GM19023 (cell line): Measurements from ENCODE around the gene XPR1.
"Not testable (repeated sequence)": the region's sequence is repeated elsewhere in the genome, so short reads cannot be mapped to it uniquely, and the experiment has no call there.

Source experiments
- ATAC-seq: cut with Tn5 transposase; IDR thresholded peaks from one replicate; pipeline ENCODE4 v1.9.1; 2021; ENCODE audit warnings: mild to moderate bottlenecking, moderate library complexity; ENCODE audit not compliant: unreplicated experiment

Gene XPR1

DNA sequence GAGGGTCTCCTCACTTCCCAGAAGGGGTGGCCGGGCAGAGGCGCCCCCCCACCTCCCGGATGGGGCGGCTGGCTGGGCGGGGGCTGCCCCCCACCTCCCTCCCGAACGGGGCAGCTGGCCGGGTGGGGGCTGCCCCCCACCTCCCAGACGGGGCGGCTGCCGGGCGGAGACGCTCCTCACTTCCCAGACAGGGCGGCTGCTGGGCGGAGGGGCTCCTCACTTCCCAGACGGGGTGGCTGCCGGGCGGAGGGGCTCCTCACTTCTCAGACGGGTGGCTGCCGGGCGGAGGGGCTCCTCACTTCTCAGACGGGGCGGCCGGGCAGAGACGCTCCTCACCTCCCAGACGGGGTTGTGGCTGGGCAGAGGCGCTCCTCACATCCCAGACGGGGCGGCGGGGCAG lies 78.9 kb downstream of the XPR1 start:
- ATAC-seq = not testable (repeated sequence)

DNA sequence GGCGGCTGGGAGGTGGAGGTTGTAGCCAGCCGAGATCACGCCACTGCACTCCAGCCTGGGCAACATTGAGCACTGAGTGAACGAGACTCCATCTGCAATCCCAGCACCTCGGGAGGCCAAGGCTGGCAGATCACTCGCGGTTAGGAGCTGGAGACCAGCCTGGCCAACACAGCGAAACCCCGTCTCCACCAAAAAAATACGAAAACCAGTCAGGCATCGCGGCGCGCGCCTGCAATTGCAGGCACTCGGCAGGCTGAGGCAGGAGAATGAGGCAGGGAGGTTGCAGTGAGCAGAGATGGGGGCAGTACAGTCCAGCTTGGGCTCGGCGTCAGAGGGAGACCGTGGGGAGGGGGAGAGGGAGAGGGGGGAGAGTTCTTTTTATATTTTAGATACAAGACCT lies 79.4 kb downstream of the XPR1 start:
- not testable (repeated sequence) for ATAC-seq

DNA sequence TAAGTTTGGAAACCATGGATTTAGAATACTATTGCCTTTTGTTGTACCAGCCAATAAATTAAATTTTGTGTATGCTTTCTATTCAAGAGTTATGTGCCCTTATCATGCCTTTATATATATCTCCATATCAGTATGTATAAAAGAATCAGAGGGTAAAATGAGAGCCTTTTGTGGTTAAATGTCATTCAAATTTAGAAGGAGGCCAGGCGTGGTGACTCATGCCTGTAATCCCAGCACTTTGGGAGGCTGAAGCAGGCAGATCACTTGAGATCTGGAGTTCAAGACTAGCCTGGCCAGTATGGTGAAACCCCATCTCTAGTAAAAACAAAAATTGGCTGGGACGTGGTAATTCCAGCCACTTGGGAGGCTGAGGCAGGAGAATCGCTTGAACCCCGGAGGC lies 88.9 kb downstream of the XPR1 start:
- ATAC-seq = no peak

DNA sequence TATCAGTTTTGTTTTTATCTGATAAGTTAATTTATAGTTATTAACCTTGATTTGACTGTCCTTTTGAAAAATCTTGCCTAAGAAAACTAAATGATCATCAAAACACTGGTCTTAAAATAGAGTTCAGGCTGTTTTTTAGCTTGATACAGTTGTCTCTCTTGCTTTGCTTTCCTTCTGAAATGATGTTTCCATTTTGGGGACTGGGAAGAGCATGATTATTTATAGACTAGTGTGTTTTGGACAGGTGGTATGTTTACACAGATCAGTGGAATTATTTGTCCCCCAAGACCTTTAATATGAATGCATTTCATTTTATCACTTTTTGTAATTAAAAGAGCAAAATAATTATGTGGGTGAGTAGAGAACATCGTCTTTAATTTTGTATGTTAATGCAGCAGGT lies 90.8 kb downstream of the XPR1 start:
- ATAC-seq = no peak

DNA sequence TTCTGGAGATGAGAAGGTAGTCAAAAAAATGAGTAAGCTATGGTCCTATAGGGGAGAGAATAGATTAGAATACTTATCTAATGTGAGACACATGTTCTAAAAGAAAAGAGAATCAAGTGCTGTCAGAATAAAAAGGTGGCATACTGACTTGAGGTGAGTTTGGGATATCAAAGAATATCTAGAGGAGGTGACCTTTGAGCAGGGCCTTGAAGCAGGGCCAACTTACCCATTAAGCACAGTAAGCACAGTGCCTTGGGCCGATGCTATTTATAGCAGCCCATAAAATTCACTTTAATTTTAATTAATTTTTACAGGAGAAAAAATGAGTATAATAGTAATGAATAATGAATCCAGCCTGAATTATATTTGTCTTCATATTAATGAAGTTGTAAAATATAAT lies 92.2 kb downstream of the XPR1 start:
- no peak for ATAC-seq

DNA sequence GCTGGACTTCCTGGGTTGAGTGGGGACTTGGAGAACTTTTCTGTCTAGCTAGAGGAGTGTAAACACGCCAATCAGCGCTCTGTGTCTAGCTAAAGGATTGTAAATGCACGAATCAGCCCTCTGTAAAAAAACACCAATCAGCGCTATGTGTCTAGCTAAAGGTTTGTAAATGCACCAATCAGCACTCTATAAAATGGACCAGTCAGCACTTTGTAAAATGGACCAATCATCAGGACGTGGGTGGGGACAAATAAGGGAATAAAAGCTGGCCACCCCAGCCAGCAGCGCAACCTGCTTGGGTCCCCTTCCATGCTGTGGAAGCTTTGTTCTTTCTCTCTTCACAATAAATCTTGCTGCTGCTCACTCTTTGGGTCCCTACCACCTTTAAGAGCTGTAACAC lies 94.2 kb downstream of the XPR1 start:
- ATAC-seq = not testable (repeated sequence)

DNA sequence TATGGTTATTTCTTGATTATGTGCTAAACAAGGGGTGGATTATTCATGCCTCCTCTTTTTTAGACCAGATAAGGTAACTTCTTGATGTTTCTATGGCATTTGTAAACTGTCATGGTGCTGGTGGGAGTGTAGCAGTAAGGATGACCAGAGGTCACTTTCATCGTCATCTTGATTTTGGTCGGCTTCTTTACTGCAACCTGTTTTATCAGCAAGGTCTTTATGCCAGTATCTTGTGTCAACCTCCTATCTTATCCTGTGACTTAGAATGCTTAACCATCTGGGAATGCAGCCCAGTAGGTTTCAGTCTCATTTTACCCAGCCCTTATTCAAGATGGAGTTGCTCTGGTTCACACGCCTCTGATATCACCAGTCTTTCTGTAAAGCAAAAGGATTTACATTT lies 95.9 kb downstream of the XPR1 start:
- not testable (repeated sequence) for ATAC-seq

DNA sequence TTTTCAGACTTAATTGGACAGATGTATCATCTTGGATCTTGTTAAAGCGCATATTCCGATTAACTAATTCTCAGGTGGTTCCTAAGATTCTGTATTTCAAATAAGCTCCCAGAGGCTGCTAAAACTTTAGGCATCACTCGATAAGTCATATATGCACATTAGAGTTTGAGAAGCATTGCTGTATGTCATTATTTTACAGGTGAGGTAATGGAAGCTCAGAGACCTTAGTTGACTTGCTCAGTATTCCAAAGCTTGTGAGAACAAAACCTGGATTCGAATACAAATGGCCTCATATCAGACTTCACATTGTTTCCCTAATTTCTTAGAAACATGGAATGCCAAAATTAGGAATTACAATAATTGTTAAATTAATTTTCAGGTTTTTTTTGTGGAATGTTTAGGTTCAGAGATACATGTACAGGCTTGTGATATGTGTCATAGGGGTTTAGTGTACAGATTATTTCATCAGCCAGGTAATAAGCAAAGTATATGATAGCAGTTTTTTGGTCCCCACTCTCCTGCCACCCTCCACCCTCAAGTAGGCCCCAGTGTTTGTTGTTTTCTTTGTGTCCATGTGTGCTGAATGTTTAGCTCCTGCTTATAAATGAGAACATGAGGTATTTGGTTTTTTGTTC lies 96.8 kb downstream of the XPR1 start:
- ATAC-seq = no peak

DNA sequence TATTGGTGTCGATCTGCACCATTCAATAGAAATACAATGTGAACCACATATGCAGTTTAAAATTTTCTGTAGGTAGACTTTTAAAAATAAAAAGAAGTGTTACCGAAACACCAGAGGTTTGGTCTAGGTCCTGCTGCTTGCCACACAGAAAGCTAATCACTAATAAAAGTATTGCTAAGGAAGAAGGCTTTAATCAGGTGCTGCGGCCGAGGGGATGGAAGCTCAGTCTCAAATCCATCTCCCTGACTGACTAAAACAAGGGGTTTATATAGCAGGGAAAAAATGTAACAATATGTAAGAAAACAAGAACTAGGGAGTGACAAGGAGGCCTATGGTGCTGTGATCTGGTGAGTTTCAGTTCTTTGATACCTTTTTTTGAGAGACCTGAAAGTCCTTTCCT lies 99.3 kb downstream of the XPR1 start:
- ATAC-seq = no peak

DNA sequence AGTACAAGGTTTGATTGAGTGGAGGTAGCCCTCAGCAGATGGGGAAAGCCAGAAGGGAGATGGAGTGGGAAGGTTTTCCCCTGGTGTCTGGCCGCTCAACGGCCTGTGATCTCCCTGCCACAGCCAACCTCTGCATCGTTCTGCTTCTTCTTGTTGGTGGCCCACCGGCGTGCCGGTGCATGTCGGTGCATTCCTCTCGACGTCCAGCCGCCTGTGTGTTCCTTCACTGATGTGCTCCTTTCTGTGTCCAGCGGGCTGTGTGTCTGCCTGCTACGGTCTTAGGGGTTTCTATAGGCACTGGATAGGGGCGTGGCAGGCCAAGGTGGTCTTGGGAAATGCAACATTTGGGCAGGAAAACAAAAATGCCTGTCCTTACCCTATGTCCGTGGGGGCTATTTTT lies 101.0 kb downstream of the XPR1 start:
- no peak for ATAC-seq

DNA sequence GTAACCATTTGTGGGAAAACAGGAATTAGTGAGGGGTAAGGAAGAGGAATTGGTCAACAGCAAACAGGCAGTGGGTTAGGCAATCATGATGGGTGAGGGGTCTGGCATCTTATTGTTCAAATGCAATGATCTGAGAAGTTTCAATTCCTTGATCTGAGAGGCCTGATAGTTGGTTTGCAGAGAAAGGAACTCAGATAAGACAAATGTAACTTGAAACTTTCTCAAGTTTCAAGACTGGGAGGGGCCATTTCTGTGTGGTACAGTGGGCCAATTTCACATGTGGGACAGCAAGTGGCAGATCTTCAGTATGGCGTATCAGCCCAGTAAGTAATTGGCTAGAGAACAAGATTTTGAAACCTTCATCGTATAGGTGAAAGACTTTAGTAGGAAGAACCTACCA lies 102.5 kb downstream of the XPR1 start:
- ATAC-seq = no peak

DNA sequence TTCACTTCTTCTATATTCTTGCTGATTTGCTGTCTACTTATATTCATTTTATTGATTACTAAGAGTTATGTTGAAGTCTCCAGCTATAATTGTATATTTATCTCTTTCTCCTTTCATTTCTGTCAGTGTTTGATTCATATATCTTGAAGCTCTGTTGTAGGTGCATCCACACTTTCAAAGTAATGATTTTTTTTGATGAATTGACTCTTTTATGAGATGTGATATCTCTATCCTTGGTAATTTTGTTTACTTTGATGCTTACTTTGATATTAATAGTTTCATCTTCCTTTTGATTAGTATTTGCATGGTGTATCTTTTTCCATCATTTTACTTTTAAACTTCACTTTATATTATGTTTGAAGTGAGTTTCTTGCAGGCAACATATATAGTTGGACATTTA lies 110.8 kb downstream of the XPR1 start:
- no peak for ATAC-seq

DNA sequence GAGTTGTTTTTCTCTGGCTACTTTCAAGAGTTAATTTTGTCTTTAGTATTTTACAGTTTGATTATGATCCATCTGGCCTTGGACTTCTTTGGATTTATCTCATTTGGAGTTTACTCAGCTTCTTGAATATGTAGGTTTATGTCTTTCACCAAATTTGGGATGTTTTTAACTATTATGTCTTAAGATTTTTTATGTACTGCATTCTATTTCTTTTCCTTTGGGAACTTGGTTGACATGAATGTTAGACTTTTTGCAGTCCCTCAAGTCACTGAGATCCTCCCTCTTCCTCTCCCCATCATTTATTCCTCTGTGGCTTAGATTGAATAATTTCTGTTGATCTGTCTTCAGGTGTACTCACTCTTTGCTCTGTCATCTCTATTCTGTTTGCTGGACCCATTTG lies 112.0 kb downstream of the XPR1 start:
- ATAC-seq = no peak

DNA sequence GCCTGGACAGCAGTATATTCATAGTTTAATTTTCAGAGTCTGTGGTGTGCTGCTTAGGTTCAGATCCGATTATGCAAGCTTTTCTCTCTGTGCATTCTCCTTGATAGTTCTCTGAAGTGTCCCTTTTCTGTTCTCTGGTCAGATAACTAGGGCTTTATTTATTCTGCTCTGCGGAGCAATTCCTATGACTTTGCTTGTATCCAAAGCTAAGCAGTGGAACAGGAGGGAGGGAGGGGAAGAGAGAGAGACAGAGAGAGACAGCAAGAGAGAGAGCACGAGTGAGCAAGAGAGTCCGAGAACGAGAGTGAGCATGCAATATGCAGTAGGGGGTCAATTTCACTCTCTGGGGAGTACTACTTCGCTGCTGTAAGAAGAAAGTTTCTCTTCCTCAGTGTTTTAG lies 113.3 kb downstream of the XPR1 start:
- no peak for ATAC-seq

DNA sequence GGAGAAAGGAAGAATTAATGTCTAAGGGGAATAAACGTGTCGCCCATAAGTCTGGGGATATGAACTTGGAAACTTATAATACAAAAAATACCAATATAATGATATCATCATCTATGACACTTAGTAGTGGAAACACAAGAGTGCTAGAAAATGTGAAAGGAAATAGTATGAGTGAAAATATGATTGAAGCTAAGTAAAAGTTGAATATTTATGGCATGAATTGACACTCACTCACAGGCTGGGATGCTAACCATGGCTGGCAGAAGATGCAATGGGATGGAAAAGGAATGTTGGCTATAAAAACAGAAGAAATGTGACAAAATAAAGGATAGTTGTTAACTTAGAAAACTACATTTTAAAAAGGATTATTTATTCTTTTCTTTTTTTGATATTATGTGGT lies 120.1 kb downstream of the XPR1 start:
- no peak for ATAC-seq

DNA sequence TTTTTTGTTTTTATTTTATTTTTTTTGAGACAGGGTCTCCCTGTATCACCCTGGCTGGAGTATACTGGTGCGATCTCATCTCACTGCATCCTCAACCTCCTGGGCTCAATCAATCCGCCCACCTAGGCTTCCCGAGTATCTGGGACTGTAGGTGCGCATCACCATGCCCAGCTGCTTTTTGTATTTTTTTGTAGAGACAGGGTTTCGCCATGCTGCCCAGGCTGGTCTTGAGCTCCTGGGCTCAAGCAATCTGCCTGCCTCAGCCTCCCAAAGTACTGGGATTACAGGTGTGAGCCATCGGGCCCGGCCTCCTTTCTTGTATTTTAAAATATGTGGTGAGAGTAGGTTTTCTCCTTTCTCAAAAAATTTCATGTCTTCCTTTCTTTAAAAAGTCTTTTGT lies 122.6 kb downstream of the XPR1 start:
- ATAC-seq = no peak

DNA sequence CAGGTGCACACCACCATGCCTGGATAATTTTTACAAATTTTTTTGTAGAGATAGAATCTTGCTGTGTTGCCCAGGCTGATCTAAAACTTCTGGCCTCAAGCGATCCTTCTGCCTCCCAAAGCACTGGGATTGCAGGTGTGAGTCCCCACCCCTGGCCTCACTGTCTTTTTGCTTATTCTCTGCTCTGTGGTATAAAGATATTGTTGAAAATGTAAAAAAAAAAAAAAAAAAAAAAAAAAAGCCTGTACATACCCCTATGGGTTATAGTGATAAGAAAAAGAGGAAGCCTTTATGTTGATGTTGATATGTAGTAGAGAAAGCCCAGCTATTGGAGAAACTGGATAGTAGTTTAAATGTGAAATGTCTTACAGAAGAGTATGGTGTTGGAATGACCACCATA lies 125.8 kb downstream of the XPR1 start:
- ATAC-seq = no peak

DNA sequence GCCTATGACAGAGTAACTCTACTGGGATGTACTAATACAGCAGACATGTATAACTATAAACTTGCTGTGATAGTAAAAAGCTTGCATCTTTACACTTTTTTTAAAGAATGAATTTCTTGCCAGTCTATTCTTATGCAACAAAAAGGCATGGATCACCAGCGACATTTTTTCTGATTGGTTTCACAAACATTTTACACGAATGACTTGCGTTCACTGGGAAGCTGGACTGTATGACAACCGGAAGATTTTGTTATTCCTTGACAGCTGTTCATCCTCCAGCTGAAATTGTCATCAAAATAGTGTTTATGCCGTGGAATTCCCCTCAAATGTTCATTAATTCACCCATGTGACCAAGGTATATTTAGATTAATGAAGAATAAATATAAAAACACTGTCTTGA lies 131.0 kb downstream of the XPR1 start:
- no peak for ATAC-seq

DNA sequence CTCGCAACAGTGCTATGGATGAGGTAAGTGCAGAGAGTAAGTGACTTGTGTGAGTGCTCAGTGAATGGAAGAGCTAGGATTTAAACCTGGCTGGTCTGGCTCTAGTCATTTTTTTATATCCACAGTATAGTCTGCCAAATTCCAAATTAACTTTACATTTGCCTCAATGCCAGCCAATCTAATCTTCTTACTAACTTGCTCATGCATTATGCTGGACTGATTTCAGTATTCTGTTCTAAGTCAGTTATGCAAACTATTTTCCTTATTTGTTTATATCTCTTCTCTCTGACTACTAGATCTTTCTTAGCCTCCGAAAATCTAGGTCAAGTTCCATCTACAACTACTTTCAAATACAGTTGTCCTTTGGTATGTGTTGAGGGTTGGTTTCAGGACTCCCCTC lies 133.3 kb downstream of the XPR1 start:
- ATAC-seq = no peak

DNA sequence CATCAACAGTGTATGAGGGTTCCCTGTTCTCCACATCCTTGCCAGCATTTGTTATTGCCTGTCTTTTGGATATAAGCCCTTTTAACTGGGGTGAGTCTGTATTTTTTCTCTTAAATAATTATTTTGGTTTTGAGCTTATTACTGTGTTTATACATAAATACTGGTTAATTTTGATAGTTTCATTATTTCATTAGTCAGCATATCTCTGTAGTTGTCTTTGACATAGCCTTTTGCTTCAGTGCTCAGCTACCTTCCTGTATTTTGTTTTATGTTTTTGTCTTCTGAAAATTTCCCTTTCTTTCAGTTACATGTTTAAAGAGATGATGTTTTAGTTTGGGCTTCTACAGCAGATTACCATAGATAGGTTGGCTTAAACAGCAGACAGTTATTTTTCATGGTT lies 138.1 kb downstream of the XPR1 start:
- no peak for ATAC-seq

DNA sequence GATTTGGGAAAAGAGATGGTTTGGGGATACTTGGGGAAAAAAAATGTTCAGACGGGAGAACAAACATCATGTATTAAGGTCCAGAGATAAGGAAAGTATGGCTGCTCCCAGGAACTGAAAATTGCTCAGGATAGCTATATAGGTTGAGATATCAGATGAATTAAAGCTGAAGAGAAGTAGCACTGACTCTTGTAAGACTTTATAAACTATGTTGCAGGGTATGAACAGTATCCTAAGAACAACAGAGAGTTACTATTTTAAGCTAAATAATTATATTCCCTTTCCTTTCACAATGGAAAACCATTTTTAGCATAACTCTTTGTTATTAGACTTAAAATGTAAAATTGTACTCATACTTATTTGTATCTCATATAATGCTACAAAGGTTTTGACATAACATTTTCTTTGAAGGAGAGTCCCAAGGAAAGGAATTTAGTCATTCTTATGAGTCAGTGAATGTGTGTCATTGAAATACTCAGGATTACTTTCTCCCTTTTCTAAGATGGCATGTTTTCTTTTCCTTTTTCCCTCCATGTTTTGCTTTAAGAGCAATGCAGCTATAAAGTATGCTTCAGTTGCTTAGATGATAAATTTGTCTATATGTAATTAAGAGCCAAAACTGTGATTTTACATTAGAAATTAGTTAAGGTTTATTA lies 141.5 kb downstream of the XPR1 start:
- ATAC-seq = no peak

DNA sequence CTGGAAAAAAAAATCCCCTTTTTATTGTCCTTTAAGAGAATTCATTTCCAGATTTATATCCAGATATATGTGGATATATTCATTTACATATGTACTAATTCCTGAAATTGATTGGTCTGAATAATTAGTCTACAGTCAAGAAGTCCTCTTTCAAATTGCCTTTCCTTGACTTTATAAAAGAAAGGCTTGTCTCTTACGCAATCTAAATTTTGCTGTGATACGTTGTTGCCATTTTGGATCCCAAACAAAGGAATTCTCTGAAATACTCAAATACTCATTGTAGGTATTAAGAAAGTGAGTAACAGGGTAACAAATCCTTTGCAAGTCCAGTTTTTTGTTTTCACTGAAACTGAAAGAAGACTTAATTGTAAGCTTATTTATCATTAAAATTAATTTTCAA lies 144.0 kb downstream of the XPR1 start:
- no peak for ATAC-seq

DNA sequence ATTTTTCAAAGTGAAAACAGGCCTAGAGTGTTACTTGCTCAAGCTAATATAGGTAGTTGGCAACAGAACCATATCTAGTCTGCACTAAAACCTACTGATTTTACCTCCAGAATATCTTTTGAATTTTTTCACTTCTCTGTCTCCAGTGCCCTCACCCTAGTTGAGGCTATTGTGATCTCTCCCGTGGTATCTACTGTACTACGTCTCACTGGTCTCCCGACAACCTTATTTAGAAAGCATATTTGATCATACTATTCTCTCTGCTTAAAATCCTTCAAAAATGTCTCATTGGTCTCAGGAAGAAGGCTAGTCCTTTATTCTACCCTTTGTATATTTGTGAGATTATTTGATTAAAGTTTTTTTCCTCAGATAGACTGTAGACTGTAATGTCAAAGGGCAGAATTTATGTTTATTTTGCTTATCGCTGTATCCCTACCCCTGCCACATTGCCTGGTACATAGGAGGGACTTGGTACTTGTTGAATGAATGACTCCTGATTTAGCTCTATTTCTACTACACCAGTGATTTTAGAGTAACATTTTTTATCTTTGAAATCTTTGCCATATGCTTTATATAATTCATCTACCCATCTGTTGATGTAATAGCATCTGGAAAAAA lies 145.4 kb downstream of the XPR1 start:
- ATAC-seq = no peak
